GM18502 (cell line): ENCODE measurements around the gene BICDL2.
A peak's percentile ranks its signal among the peaks of the same experiment; 100 is the strongest.
"Not testable (repeated sequence)": the region's sequence is repeated elsewhere in the genome, so short reads cannot be mapped to it uniquely, and the experiment has no call there.

ENCODE experiments used
- ATAC-seq: cut with Tn5 transposase; IDR thresholded peaks from one replicate; pipeline ENCODE4 v1.9.1; 2021; ENCODE audit warnings: mild to moderate bottlenecking; ENCODE audit not compliant: unreplicated experiment, poor library complexity

Gene BICDL2

GRCh38 chr16:3036726-3037315 lies at the start of gene BICDL2:
Gene BICDL2 (minus strand): TSS chr16:3036944. CDS start chr16:3035496, 1,448 bp downstream.
- ATAC-seq = no peak

- ATAC-seq = no peak
Observed at GRCh38 chr16:3085868-3086595, 49.3 kb upstream of the BICDL2 start.

GRCh38 chr16:3084969-3085670 lies 48.4 kb upstream of the BICDL2 start:
- ATAC-seq = no peak

GRCh38 chr16:3084491-3084890 lies 47.7 kb upstream of the BICDL2 start:
- no peak for ATAC-seq

DNA sequence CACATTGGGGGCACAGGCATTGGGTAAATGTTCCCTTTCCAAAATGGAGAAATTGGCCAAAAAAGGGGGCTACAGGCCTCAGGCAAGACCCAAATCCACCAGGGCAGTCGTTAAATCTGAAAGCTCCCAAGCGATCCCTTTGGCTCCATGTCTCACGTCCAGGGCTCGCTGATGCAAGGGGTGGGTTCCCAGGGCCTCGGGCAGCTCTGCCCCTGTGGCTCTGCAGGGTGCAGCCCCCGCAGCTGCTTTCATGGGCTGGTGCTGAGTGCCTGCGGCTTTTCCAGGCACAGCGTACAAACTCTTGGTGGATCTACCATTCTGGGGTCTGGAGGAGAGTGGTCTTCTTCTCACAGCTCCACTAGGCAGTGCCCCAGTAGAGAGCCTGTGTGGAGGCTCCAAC lies 46.7 kb upstream of the BICDL2 start:
- not testable (repeated sequence) for ATAC-seq

DNA sequence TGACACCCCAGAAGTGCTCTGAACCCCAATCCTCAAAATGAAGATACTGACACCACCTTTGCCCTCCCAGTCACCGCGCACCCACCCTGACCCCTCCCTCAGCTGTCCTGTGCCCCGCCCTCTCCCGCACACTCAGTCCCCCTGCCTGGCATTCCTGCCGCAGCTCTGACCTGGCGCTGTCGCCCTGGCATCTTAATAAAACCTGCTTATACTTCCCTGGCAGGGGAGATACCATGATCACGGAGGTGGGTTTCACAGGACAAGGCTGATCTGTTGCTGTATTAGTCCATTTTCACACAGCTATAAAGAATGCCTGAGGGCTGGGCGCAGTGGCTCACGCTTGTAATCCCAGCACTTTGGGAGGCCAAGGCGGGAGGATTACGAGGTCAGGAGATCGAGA lies 45.2 kb upstream of the BICDL2 start:
- not testable (repeated sequence) for ATAC-seq

DNA sequence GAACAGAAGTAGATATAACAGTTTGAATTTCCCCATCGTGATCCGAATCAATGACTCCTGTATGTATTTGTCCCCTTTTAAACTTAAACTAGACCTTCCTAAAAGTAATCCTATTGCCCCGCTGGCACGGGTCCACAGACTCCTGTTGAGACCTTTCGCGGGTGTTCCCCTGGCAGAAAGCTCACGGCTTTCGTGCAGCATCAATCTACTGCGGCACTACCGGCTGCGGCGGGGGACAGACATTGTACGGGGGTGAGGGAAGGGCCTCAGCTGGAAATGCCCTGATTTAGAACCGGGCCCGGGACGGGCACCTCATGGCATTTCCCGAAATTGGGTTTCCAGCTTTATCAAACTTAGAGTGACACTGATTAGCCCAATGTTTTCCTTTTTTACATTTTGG lies 43.3 kb upstream of the BICDL2 start:
- ATAC-seq = no peak

DNA sequence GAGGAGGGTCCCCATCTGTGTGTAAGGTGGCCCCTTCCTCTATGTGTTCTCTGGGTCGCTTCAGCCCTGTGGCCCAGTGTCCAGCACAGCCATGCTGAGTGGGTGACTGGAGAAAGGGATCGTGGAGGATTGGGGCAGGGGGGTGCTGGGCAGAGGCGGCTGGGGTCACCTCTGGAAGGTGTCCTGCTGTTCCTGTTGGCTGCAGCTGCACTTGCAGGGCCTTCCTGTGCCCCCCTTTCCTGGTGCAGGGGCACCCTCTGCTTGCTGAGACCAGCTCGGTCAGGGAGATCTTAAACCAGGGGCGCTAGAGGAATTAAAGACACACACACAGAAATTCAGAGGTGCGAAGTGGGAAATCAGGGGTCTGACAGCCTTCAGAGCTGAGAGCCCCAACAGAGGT lies 39.8 kb upstream of the BICDL2 start:
- no peak for ATAC-seq

GRCh38 chr16:3075946-3076345 lies 39.2 kb upstream of the BICDL2 start:
- ATAC-seq = not testable (repeated sequence)

- no peak for ATAC-seq
Observed at GRCh38 chr16:3075523-3075915, 38.8 kb upstream of the BICDL2 start.

DNA sequence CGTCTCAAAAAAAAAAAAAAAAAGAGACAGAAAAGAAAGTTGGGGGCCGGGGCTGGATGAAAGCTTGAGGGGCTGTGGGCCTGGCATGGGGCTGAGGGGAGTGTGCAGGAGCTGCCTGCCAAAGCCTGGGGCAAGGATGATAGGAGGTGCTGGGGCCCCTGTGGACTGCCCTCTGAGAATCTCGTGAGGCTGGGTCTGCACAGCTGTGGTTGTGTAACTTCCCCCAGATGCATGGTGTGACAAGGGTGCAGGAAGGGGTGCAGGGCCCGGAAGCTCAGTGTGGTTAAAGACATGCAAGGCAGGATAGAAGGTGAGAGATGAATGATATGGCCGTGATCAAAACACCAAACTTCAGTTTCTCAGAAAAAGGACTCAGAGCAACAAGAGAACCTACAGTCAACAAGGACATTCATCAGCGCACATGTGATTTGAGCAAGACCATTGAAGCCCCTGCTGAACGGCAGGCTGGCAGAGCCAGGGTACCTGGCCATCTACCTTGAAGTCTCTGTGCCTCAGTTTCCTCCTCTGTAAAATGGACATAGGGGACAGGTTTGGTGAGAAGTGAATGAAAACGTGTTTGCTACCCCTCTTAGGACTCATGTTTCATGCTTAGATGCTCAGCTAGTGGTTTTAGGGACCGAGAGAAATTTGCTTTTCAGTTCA lies 38.2 kb upstream of the BICDL2 start:
- ATAC-seq = peak; percentile 81

DNA sequence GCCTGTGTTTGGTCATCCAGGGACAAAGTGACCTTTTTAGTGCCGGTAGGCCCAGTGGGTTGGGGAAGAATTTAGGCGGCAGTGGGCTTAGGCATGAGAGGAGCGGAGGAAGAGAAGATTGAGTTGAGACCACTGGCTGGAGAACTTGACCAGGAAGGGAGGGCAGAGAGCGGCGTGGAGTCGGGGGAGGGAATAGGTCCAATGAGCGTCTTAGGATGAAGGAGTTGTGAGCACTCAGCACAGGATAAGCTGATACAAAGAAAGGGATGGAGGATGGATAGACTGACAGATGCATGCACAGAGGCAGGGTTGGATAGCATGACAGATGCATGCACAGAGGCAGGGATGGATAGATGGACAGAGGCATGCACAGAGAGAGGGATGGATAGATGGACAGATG lies 36.7 kb upstream of the BICDL2 start:
- no peak for ATAC-seq

- ATAC-seq = not testable (repeated sequence)
Observed at GRCh38 chr16:3072576-3073263, 36.0 kb upstream of the BICDL2 start.

DNA sequence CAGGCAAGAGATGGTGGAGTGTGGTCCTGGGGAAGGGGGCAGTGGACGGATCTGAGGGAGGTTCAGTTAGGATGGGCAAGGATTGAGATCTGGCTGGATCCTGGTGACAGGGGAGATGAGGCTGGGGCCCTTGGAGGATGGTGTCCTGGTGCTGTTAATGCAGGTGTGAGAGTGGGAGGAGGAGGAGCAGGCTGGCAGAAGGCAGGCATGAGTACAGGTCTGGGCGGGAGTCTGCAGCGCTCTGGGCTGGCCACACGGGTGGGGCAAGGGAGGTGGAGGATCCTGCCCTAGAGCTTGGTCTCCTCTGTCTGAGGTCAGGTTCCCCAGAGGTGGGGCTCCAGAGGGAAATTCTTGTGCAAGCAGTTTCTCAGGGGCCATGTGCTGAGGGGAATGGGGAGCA lies 35.4 kb upstream of the BICDL2 start:
- not testable (repeated sequence) for ATAC-seq

- ATAC-seq = no peak
Observed at GRCh38 chr16:3071655-3072054, 34.9 kb upstream of the BICDL2 start.

DNA sequence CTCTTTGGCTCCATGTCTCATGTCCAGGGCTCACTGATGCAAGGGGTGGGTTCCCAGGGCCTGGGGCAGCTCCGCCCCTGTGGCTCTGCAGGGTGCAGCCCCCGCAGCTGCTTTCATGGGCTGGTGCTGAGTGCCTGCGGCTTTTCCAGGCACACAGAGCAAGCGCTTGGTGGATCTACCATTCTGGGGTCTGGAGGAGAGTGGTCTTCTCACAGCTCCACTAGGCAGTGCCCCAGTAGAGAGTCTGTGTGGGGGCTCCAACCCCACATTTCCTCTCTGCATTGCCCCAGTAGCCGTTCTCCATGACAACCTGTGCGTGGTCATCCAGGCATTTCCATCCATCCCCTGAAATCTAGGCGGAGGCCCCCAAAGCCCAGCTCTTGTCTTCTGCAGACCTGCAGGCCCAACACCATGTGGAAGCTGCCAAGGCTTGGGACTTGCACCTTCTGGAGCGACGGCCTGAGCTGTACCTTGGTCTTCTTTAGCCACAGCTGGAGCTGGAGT lies 33.9 kb upstream of the BICDL2 start:
- no peak for ATAC-seq

- not testable (repeated sequence) for ATAC-seq
Observed at GRCh38 chr16:3069146-3069545, 32.4 kb upstream of the BICDL2 start.

DNA sequence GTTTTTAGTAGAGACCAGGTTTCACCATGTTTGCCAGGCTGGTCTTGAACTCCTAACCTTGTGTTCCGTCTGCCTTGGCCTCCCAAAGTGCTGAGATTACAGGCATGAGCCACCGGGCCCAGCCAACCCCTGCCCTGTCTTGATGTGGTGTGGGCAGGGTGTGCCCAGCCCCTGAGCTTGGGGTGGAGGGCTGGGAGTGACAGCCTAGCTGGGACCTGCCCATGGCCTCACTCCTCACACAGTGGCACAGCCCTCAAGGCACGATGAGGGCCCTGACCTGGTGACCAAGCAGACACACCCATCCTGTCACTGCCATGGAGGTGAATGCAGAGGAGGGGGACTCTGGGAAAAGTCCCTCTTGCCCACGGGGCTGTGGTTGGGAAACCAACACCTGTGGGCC lies 31.7 kb upstream of the BICDL2 start:
- ATAC-seq = no peak

DNA sequence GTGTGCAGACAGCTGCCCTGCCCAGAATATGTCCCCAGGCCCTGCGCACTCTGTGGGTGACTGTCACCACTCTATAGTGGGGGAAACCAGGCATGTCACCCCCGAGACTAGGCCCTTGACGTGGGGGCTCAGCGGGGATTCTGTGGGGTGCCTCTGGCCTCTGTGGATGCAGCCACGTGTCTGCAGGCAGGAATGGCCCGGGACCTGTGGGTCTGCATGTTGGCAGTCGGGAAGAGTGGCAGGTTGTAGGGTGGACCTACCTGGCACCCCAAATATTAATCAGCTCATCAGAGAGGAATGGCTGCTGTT lies 29.6 kb upstream of the BICDL2 start:
- ATAC-seq = no peak

- no peak for ATAC-seq
Observed at GRCh38 chr16:3065742-3066439, 29.1 kb upstream of the BICDL2 start.
